GM18907 (cell line): Measurements from ENCODE around the gene GTPBP3.
A peak's percentile ranks its signal among the peaks of the same experiment; 100 is the strongest.

Source experiments
- ATAC-seq: cut with Tn5 transposase; IDR thresholded peaks from one replicate; pipeline ENCODE4 v1.9.1; 2021; ENCODE audit warnings: mild to moderate bottlenecking, moderate library complexity; ENCODE audit not compliant: unreplicated experiment

GTPBP3 gene

DNA sequence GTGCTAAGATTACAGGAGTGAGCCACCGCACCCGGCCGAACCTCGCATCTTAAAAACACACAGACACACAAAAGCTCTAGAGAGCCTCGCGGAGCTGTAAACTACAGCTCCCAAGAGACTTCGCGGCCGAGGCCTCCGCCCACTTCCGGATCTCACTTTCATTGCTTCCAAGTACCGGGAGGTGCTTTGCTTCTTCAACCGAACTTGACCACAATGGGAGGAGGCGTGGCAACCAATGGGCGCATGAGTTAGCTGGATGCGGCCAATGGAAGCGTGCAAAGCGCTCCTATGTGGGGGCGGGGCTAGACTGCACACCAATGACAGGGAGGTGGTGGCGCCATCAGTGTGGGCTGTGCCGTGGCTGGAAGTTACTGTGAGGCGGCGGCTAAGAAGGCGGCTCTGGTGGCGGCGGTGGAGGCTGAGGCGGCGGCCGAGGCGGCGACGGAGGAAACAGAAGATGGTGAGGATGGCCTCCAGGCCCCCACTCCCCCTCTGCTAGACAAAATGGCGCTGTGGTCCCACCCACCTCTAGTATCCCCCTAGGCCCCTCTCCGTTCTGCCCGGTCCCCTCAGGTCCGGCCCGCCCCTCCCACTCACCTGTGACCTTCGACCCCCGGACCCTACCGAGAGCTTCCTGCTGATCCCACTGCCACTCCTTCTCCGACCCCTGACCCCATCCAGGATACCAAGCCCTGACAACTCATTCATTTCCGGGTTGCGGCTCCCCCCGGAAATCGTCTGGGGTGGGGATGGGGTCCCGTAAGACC, 28.0 kb upstream of the GTPBP3 start, which contains the start of gene DDA1:
TSS of gene DDA1 (plus strand) at position 366 of the 767 bp plus-strand sequence. CDS start at position 458, 92 bp downstream.
- ATAC-seq = peak; percentile 57

DNA sequence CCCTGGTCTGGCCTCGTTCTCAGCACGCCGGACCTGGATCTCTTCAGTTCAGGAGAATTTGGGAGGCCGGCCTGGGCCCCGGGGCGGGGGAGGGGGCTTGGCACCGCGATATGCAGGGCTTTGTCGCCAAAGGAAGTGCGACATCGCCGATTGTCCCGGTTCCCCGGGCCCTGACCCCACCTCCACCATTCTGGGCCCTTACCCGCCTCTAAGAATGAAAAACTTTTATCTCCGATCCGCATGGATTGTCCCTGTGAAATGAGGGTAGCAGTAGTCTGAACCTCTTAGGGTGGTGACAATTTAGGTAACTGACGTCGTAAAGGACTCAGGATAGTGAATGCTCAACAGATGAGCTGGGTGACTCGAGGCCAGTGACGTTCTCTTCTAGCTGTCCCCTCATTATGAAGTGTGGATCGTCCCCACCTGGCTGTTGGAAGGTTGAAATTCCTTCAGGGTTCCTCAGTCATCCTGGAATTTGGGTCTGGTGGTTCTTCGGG, 27.3 kb upstream of the GTPBP3 start:
- no peak for ATAC-seq

DNA sequence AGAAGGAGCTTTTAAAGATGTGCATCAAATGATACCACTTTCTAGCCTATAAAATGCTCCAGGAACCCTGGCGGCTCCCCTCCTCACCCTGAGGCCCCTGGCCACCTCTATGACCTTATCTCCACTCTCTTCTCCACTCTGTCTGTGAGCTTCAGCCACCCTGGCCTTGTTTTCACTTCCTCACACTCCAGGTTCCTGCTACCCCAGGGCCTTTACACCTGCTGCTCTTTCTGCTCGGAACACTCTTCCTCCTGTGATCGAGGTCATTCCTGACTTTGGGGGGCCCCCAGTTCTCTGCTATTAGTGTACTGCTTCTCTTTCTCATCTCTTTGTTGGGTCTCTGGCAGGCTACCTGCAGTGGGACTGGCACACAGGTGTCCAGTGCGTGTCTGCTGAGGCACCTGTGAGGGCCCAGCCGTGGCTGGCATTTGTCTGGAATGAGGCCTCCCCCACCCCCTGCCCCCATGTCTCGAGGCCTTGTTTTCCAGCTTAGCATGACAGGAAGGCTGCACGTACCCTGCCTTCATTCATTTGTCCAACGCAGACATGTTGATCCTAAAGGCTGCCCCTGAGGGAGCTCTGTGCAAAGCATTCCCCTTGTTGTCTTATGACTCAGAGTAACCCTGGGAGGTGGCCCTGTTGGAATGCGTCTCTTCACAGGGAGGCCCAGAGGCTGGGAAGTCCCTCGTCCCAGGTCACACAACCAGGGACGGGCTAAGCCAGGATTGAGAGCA, 25.7 kb upstream of the GTPBP3 start:
- ATAC-seq = no peak

- ATAC-seq = no peak
Measured at GRCh38 chr19:17312189-17313113, 24.9 kb upstream of the GTPBP3 start.

DNA sequence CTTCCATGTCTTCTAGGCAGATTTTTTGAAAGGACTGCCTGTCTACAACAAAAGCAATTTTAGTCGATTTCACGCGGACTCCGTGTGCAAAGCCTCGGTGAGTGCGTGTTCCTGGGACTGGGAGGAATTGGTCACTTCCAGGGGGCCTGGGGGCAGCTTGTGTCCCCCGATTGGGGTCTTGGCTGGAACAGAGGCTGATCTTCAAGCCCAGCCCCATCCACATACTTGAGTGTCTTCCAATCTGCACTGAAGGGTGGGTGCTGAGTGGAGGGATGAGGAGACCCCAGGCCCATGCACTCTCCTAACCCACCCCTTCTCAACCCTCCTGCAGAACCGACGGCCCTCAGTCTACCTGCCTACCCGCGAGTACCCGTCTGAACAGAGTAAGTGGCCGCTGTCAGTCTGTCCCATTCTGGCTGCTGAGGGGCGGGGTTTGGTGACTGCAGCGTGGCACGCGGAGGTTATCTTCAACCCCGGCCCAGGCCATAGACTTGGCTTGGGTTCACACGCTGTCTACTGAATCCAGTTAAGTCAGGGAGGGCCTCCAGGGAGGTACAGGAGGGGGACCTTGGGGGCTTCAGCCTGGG, 23.3 kb upstream of the GTPBP3 start:
- no peak for ATAC-seq

DNA sequence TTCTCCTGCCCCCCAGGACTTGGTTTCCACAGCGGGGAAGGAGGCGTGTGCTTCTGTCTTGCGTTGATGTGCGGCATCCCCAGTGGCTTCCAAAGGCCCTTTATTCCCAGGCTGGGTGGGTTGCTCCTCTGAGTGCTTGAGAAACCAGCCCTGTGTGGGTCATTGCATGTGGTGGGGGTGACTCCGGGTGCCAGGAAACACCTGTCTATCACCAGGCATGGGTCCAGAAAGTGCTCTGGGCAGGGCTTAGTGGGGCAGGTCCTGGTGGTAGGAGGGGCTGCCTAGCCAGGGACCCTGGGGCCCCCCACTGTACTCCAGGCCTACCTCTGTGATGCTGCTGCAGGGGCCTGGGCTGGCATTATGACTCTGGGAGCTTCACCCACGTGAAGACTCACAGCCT, 18.4 kb upstream of the GTPBP3 start:
- no peak for ATAC-seq

GRCh38 chr19:17319473-17320238, 17.7 kb upstream of the GTPBP3 start:
- no peak for ATAC-seq

DNA sequence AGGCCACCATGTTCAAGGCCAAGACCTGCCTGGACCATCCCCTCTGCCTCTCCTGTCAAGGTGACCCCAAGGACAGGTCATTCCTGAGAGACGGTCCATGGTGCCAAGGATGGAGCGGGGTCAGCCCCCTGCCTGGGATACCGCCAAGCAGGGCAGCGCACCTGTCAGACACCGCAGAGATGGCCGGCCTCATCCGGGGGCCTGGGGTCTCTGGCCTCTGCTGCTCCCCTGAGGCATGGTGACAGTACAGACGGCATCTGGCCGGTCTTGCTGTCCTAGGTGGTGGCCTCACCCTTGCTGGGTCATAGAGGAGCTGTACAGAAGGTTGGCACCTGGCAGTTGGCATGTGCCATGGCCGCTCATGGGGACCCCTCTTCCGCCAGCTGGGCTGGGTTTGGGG, 16.9 kb upstream of the GTPBP3 start:
- no peak for ATAC-seq

GRCh38 chr19:17321655-17322489, 15.5 kb upstream of the GTPBP3 start:
- ATAC-seq = no peak

- no peak for ATAC-seq
Measured at GRCh38 chr19:17322854-17323253, 14.5 kb upstream of the GTPBP3 start.

DNA sequence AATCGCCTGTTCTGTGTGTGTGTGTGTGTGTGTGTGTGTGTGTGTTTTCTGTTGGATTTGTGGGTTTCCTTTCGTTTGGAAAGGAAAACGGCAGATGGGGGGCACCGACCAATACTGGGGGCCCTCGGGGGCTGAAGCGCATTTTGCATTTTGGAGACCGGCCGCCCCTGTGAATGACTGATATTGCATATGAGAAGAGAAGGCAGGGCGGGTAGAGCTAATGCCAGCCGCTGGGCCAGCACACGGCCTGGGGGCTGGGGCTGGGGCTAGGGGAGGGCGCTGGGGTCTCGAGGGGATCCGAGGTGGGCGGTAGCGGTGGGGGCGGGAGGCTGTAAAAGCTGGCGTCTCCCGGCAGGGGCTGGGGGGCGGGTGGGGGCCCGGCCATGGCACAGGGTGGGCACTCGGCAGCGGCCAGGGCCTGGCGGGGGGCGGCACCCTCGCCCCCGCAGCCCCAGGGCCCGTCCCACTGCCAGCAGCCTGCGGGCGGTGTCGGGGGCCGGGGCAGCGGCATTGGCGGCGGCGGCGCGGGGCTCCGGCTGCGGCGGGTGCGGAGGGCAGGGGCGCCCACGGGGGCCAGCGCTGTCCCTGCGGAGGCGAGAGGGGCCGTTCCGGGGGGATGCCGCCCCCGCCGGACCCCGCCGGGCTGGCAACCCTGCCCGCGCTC, 13.9 kb upstream of the GTPBP3 start:
- no peak for ATAC-seq

GRCh38 chr19:17323964-17324332, 13.4 kb upstream of the GTPBP3 start:
- no peak for ATAC-seq

DNA sequence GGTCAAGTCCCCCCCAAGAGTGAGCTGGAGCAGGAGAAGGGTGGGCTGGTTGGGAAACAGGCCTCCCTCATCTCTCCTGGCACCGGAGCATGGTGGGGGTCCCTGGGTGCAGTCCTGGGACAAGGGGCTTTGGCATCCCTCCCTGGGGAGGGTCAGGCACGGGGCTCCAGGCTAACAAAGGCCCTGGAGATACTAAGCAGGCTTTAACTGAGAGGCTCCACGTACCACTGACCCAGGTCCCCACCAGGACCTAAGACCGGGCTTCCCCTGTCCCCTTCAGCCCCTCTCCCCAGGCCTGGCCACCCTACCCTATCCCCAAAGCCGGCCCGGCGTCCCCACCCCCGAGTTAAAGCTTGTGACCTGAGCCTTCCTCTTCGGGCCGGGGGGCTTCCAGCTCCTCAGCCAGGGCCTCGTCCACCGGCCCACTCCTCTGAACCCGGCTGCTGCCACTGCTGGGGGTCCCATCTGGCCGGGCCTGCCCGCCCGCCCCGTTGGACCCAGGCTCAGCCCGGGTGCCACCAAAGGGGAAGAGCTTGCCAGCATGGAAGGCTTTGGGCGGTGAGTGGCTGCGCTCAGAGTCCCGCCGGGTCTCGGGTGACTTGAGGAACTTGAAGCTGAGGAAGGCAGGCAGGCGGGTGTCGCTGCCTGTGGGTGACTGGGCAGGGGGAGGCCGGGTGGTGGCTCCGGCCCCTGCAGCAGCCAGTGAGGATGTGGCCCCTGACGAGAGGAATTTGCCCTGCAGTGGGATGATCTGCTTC, 12.8 kb upstream of the GTPBP3 start:
- no peak for ATAC-seq

DNA sequence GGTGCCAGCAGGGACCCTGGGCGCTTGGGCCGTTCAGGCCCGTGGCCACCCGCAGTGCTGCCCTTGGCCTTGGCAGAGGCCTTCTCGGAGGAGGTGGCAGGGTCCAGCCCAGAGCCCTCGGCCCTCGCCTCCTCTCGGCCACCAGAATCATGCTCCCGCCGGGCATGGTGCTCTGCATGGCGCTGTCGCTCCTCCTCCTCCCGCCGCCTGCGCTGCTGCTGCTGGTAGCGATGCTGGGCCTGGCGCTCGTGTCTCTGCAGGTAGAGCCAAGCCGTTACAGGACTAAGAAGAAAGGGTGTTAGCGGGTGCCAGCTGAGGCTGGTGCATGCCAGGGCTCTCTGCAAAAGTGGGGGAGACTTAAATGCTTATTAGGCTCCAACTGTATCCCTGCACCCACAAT, 12.2 kb upstream of the GTPBP3 start:
- ATAC-seq = no peak

GRCh38 chr19:17325881-17326594, 11.3 kb upstream of the GTPBP3 start:
- ATAC-seq = no peak

GRCh38 chr19:17326595-17326966, 10.8 kb upstream of the GTPBP3 start:
- ATAC-seq = no peak

GRCh38 chr19:17327068-17327653, 10.2 kb upstream of the GTPBP3 start:
- no peak for ATAC-seq
